ENCODE results near the gene MYOM1. TPM values are rescaled to one million over a fixed set of nuclear protein-coding genes. Genes with fewer than 3 reads are reported as not detected.

Gene MYOM1
- total RNA-seq, 1 experiment from 2014 or later = 0.07 TPM

DNA sequence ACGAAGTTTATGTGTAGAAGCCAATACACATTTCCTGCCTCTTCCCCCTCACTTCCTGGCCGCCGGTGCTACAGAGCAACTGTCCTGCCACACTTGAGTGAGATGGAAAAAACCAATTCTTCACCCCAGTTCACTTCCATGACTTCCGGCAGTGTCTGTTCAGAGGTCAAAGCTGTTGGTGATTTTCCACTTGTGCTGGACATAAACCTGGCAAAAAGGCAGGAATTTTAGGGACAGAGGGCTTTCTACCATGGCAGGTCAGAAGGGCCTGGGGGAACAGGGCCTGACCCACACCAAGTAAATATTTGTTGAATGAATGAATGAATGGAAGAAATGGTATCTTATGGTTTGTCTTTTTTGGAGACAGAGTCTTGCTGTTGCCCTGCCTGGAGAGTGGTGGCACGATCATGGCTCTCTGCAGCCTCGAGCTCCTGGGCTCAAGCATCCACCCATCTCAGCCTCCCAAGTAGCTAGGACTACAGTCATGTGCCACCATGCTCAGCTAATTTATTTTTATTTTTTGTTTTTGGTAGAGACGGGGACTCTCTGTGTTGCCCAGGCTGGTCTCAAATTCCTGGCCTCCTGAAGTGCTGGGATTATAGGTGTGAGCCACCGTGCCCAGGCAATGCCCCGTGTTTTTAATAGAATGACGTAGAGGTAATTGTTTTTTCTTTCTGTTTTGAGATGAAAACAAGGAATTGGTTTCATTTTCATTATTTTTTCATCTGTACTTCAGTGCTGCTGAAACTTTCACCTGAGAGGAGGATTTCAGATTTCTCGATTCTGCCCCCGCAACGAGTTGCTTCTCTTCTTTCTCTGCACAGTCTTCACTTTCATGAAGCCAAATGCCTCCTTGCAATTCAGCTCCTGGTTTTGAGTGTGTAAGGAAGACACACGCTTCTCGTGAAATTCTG, 158.8 kb downstream of the MYOM1 start:
- intact Hi-C loops (cut with micrococcal nuclease) = loop anchor here (5.0 kb wide), 1 partner anchor 66 kb away; no protein-coding TSS in a partner anchor
- Histone ChIP-seq H3K36me3 (ENCODE audit: low read depth, low read length) (no peaks in the 10 kb centered on the region), H3K4me2 (ENCODE audit: low read length) (no peak overlapping the region), H3K9me2 (replicated peaks; ENCODE audit: low read length) (no peaks in the 10 kb centered on the region), H3K9me3 (ENCODE audit: low read length) (no peaks in the 10 kb centered on the region), H3K4me1 (ENCODE audit: insufficient read depth, low read length) (peaks cover 10% of the 10 kb centered on the region), H3K27ac (ENCODE audit: low read length) (no peak overlapping the region), H3K4me3 (ENCODE audit: low read length) (no peak overlapping the region), H4K20me1 (ENCODE audit: low read length) (no peaks in the 10 kb centered on the region), H3K27me3 (ENCODE audit: low read length) (no peaks in the 10 kb centered on the region), H3K79me2 (ENCODE audit: low read length) (no peaks in the 10 kb centered on the region), H3F3A (ENCODE audit: low read length, unreplicated experiment) (no peaks in the 10 kb centered on the region), H2AFZ (ENCODE audit: low read length) (no peak overlapping the region), H3K9ac (ENCODE audit: low read length) (no peak overlapping the region)
- TF ChIP-seq EZH2 (IDR thresholded peaks at IDR 0.05; ENCODE audit: low read length, unreplicated experiment) = no peak
- TF ChIP-seq EZH2phosphoT487 (IDR thresholded peaks at IDR 0.05; ENCODE audit: borderline replicate concordance, low read length) = no peak
- TF ChIP-seq CTCF (conservative IDR thresholded peaks at IDR 0.05; ENCODE audit: low read depth, low read length) = no peak
- POLR2A ChIA-PET (ENCODE audit: unreplicated experiment) = no interaction called here
- ATAC-seq (no peak), DNase-seq (no peak)
- no TSS peak for BruUV-seq (replicated peaks)
- CTCF ChIA-PET = no interaction called here

- ChIA-PET POLR2A (ENCODE audit: unreplicated experiment) (no interaction called here), CTCF (interaction anchor here (1.3 kb wide), 1 partner anchor 22 kb away, joined by 9 read pairs; no protein-coding TSS in a partner anchor)
- Histone ChIP-seq H3K9me2 (replicated peaks; ENCODE audit: low read length) (no peaks in the 10 kb centered on the region), H2AFZ (ENCODE audit: low read length) (no peak overlapping the region), H3K9ac (ENCODE audit: low read length) (no peak overlapping the region), H3K36me3 (ENCODE audit: low read depth, low read length) (no peaks in the 10 kb centered on the region), H4K20me1 (ENCODE audit: low read length) (no peaks in the 10 kb centered on the region), H3K79me2 (ENCODE audit: low read length) (no peaks in the 10 kb centered on the region), H3F3A (ENCODE audit: low read length, unreplicated experiment) (no peaks in the 10 kb centered on the region), H3K4me3 (ENCODE audit: low read length) (no peak overlapping the region), H3K9me3 (ENCODE audit: low read length) (no peaks in the 10 kb centered on the region), H3K4me1 (ENCODE audit: insufficient read depth, low read length) (peaks cover 10% of the 10 kb centered on the region), H3K4me2 (ENCODE audit: low read length) (no peak overlapping the region), H3K27me3 (ENCODE audit: low read length) (no peaks in the 10 kb centered on the region), H3K27ac (ENCODE audit: low read length) (no peak overlapping the region)
- no TSS peak for BruUV-seq (replicated peaks)
- TF ChIP-seq EZH2 (IDR thresholded peaks at IDR 0.05; ENCODE audit: low read length, unreplicated experiment) (no peak), CTCF (conservative IDR thresholded peaks at IDR 0.05; ENCODE audit: low read depth, low read length) (no peak), EZH2phosphoT487 (IDR thresholded peaks at IDR 0.05; ENCODE audit: borderline replicate concordance, low read length) (no peak)
- no peak for ATAC-seq
- DNase-seq = no peak
- intact Hi-C loops (cut with micrococcal nuclease) = no loop called here
Measured at GRCh38 chr18:3059272-3059671, 160.5 kb downstream of the MYOM1 start.
